K562 (cell line): ENCODE measurements around the gene OPRD1. TPM values are rescaled to one million over a fixed set of nuclear protein-coding genes. Genes with fewer than 3 reads are reported as not detected.

Experiments used
- ATAC-seq: fragments of 200-7000 bp; cut with Tn5 transposase; 3 replicates; pipeline ENCODE4 v1.9.1; 2020; ENCODE audit warnings: moderate library complexity
- BruUV-seq: library from RNA; stranded (reverse); fragments of 400-500 nt; replicated peaks from 2 replicates; lab custom pipeline; 2021; lab: Mats Ljungman, UMichigan
- CTCF ChIA-PET: fragments of 300-600 bp; formaldehyde crosslinking; extraction: SDS; loops from one replicate; lab custom pipeline; 2021; ENCODE audit warnings: low intra/inter-chr PET ratio; lab: Yijun Ruan, JAX
- POLR2A ChIA-PET: fragments of 300-600, 350-650 bp; sonication (Branson Sonifier 250); formaldehyde crosslinking; extraction: SDS; loops from one replicate; lab custom pipeline; 2021; ENCODE audit warnings: antibody characterized with exemption, inconsistent platforms; lab: Yijun Ruan, JAX
- DNase-seq, 4 experiments: peaks; one replicate each; pipeline versions ENCODE4 v3.0.0 to v3.0.0-alpha.2; 2011 to 2018; ENCODE audit warnings: low spot score in 3 of 4, mixed read lengths in 3 of 4; ENCODE audit errors: extremely low read depth in 1 of 4
- FAIRE-seq: peaks from 2 replicates; lab custom pipeline; 2011; peaks lifted over from hg19 to GRCh38; lab: Jason Lieb, UNC
- H2AFZ ChIP-seq: 2 replicates; pipeline ENCODE4 v1.6.0; 2011; ENCODE audit warnings: low read depth, low read length, control low read depth, inconsistent platforms
- H3K27ac ChIP-seq: fragments of 200-600 bp; 3 replicates; pipeline ENCODE4 v1.8.0; 2011; ENCODE audit warnings: low read depth, mild to moderate bottlenecking, control low read depth, inconsistent platforms, low read length, moderate library complexity, mixed read lengths; ENCODE audit errors: extremely low read depth
- H3K27me3 ChIP-seq, 2 experiments: fragments of 300-600 bp in 1 of 2; 2 replicates in 1 of 2; 3 replicates in 1 of 2; pipeline versions ENCODE4 v1.6.0 to v1.8.0; 2011; ENCODE audit warnings: inconsistent platforms in 2 of 2, low read length in 2 of 2, mild to moderate bottlenecking in 1 of 2, mixed read lengths in 1 of 2, moderate library complexity in 1 of 2; ENCODE audit not compliant: control insufficient read depth in 2 of 2, insufficient read depth in 2 of 2
- H3K36me3 ChIP-seq: fragments of 300-600 bp; 3 replicates; pipeline ENCODE4 v1.8.0; 2011; ENCODE audit warnings: mild to moderate bottlenecking, low read length, inconsistent platforms; ENCODE audit not compliant: control insufficient read depth, insufficient read depth
- H3K4me1 ChIP-seq, 2 experiments: fragments of 200-600 bp in 1 of 2; replicated peaks in 1 of 2; 2 replicates in 1 of 2; 3 replicates in 1 of 2; pipeline versions ENCODE4 v1.5.1 to v1.8.0; 2011; ENCODE audit warnings: inconsistent platforms in 2 of 2, low read length in 2 of 2, mild to moderate bottlenecking in 1 of 2, mixed read lengths in 1 of 2, moderate library complexity in 1 of 2; ENCODE audit not compliant: control insufficient read depth in 2 of 2, insufficient read depth in 2 of 2
- H3K4me2 ChIP-seq: 2 replicates; pipeline ENCODE4 v1.6.1; 2011; ENCODE audit warnings: low read length, control low read depth, inconsistent platforms, mixed read lengths; ENCODE audit not compliant: insufficient read depth
- H3K4me3 ChIP-seq: fragments of 200-600 bp; sonication (generic), shearing (Covaris generic); 2 replicates; pipeline ENCODE4 v1.5.1; 2016; ENCODE audit warnings: control low read depth, inconsistent platforms
- H3K79me2 ChIP-seq: fragments of 200-600 bp; 3 replicates; pipeline ENCODE4 v1.8.0; 2011; ENCODE audit warnings: low read length, inconsistent platforms; ENCODE audit not compliant: control insufficient read depth, insufficient read depth
- H3K9ac ChIP-seq, 2 experiments: 2 replicates each; pipeline versions ENCODE4 v1.6.0 to v1.6.1; 2011; ENCODE audit warnings: low read depth in 2 of 2, low read length in 2 of 2, control low read depth in 1 of 2, inconsistent platforms in 1 of 2, mild to moderate bottlenecking in 1 of 2, mixed read lengths in 1 of 2; ENCODE audit not compliant: insufficient read depth in 1 of 2
- H3K9me1 ChIP-seq: one replicate; pipeline ENCODE4 v1.6.0; 2011; ENCODE audit warnings: inconsistent platforms, mild to moderate bottlenecking, low read length, moderate library complexity; ENCODE audit not compliant: control insufficient read depth, insufficient read depth
- H3K9me3 ChIP-seq: replicated peaks from 2 replicates; pipeline ENCODE4 v1.5.1; 2011; ENCODE audit warnings: low read depth, low read length, inconsistent platforms; ENCODE audit not compliant: control insufficient read depth, insufficient read depth
- H4K20me1 ChIP-seq: replicated peaks from 2 replicates; pipeline ENCODE4 v1.6.1; 2011; ENCODE audit warnings: low read length, inconsistent platforms, mixed read lengths; ENCODE audit not compliant: control insufficient read depth, insufficient read depth
- CREM ChIP-seq: IDR thresholded peaks from 2 replicates; pipeline ENCODE4 v1.6.1; 2014; ENCODE audit warnings: antibody characterized with exemption, low read depth
- MAZ ChIP-seq, 2 experiments: fragments of 450-650 bp in 1 of 2; sonication (generic) in 1 of 2; formaldehyde crosslinking; IDR thresholded peaks in 1 of 2; conservative IDR thresholded peaks in 1 of 2; 2 replicates each; pipeline versions ENCODE4 v1.4.0 to v1.5.0; 2020; ENCODE audit warnings: mild to moderate bottlenecking in 1 of 2, missing genetic modification reagents in 1 of 2
- SIN3B ChIP-seq: fragments of 450-650 bp; IDR thresholded peaks from 2 replicates; pipeline ENCODE4 v1.6.1; 2017; ENCODE audit warnings: low read depth, mild to moderate bottlenecking, moderate library complexity
- U2AF1 ChIP-seq: fragments of 200-400 bp; formaldehyde crosslinking; optimal IDR thresholded peaks from 2 replicates; pipeline ENCODE3; 2017; ENCODE audit warnings: mild to moderate bottlenecking, low read depth, low read length, moderate library complexity
- ZC3H11A ChIP-seq: IDR thresholded peaks from 2 replicates; pipeline ENCODE4 v1.6.1; 2012; ENCODE audit warnings: low read depth, low read length, improper control_type of control experiment
- ZNF12 ChIP-seq: sonication (generic); formaldehyde crosslinking; IDR thresholded peaks from 2 replicates; pipeline ENCODE4 v1.4.0; 2020; ENCODE audit warnings: mild to moderate bottlenecking, missing genetic modification reagents
- ZNF121 ChIP-seq: sonication (generic); formaldehyde crosslinking; conservative IDR thresholded peaks from 2 replicates; pipeline ENCODE4 v1.8.0; 2022; ENCODE audit warnings: missing genetic modification reagents
- ZNF699 ChIP-seq: fragments of 250-450 bp; sonication (Bioruptor Pico); IDR thresholded peaks from 2 replicates; pipeline ENCODE4 v1.8.0; 2021; ENCODE audit warnings: mild to moderate bottlenecking, moderate library complexity; ENCODE audit not compliant: insufficient replicate concordance
- WGBS: fragments of 100-300 bp; shearing (Covaris generic); methylation state at CpG from one replicate; pipeline ENCODE4 v1.1.6; 2016; ENCODE audit warnings: low coverage, mixed read lengths; ENCODE audit not compliant: insufficient coverage; ENCODE audit errors: missing lambda C conversion rate; 5-methylcytosine and 5-hydroxymethylcytosine counted together
- in situ Hi-C: fragments of 300-500 bp; cut with MboI; formaldehyde crosslinking; loops from 4 replicates; pipeline ENCODE4 v1.15.0; 2018; ENCODE audit warnings: inconsistent platforms, mixed read lengths
- intact Hi-C: fragments of 100-400 bp; cut with micrococcal nuclease; formaldehyde crosslinking; loops from 2 replicates; pipeline ENCODE4 v1.14.2; 2022
- polyA plus RNA-seq, 8 experiments: library from polyadenylated mRNA; depleted of rRNA in 4 of 8; stranded (reverse) in 5 of 8; unstranded in 3 of 8; fragments of >200 nt; fragmentation: Nextera tagmentation in 2 of 8; fragmentation: Illumina TruSeq in 1 of 8; extraction: Ambion mirVana in 2 of 8; extraction: Trizol in 1 of 8; gene quantifications; 2 replicates each; pipeline versions ENCODE4 v1.2.1 to v1.2.3, GENCODE V29; 2011 to 2014; ENCODE audit warnings: inconsistent platforms in 1 of 8, missing spikeins in 1 of 8
- total RNA-seq, 7 experiments: library from RNA; depleted of rRNA in 6 of 7; stranded (reverse); fragments of >200 nt in 6 of 7; fragmentation: Illumina TruSeq in 2 of 7; extraction: Trizol in 2 of 7; gene quantifications; 2 replicates each; pipeline versions ENCODE4 v1.2.1 to v1.2.3, GENCODE V29; 2011 to 2021; ENCODE audit warnings: low replicate concordance in 1 of 7
- TF ChIP-seq, protein P1 (sequence below): IDR thresholded peaks from 3 replicates; pipeline ENCODE4 v1.6.1; 2011; ENCODE audit warnings: borderline replicate concordance, mild to moderate bottlenecking, moderate library complexity; ENCODE audit not compliant: insufficient read length; ENCODE audit errors: extremely low read depth

The OPRD1 gene
- total and polyA plus RNA-seq, 9 of the 15 experiments (the other 6 are each of a cell fraction or from before 2014, with no cell fraction given): under 0.01 to 0.03 (median under 0.01) TPM; not detected in 6

DNA sequence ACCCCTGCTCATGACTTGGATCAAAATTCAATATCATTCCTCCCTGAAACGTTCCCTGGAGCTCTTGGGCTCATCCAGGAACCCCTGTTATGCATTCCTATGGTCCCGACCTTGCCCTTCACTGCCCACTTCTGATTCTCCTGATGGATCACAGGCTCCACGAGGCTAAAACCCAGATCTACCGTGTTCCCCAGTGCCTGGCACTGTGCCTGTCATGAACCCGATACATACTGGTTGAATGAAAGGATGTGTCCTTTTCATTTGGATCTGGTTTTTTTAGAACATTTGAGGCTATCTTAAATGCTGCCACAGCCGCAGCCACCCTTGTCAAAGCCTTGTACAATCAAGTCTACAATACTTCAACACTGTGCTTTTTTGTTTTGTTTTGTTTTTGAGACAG, 22.2 kb upstream of the OPRD1 start:
- TF ChIP-seq SIN3B (no peak), ZNF121 (CRISPR knock-in tag) (peak; percentile 45; the same call in 1 of the 2 replicates)
- H3K9ac ChIP-seq: no peak overlapping the region
- ATAC-seq: no peak
- no peaks in the 10 kb centered on the region; a peak in 1 of 5 replicates for H3K27me3 ChIP-seq
- no peak overlapping the region for H3K4me3 ChIP-seq
- no peak overlapping the region for H3K27ac ChIP-seq
- in situ Hi-C loops (loop anchor here (5.0 to 10.0 kb wide), 4 partner anchors 77 to 395 kb away; partner anchors contain the start of gene SRSF4), intact Hi-C loops (loop anchor here (5.0 kb wide), 1 partner anchor 57 kb away; no protein-coding TSS in a partner anchor)
- H3K79me2 ChIP-seq: no peaks in the 10 kb centered on the region
- peaks cover 13 to 14% of the 10 kb centered on the region in 2 experiments for H3K4me1 ChIP-seq
- 0 out of 2 replicates have a peak overlapping the region, but pooled peaks have one; percentile 48 for H2AFZ ChIP-seq
- no peak for FAIRE-seq
- no peak overlapping the region for H3K4me2 ChIP-seq
- no peaks in the 10 kb centered on the region for H3K36me3 ChIP-seq
- 46% methylated on average over 6 of the region's 6 CpGs for whole genome bisulfite sequencing
- ChIA-PET POLR2A (interaction anchor here (1.1 kb wide), 1 partner anchor 8 kb away, joined by 4 read pairs; no protein-coding TSS in a partner anchor), CTCF (no interaction called here)
- H3K9me3 ChIP-seq: no peaks in the 10 kb centered on the region
- no peaks in the 10 kb centered on the region for H3K9me1 ChIP-seq
- BruUV-seq: no TSS peak
- no peaks in the 10 kb centered on the region for H4K20me1 ChIP-seq
- DNase-seq: no peak

- Histone ChIP-seq H3K9ac (peak overlapping the region in 1 of 2 experiments; percentile 80; a peak in 1 of 4 replicates), H4K20me1 (no peaks in the 10 kb centered on the region), H3K27ac (no peak overlapping the region), H2AFZ (peak overlapping the region; percentile 96), H3K27me3 (no peaks in the 10 kb centered on the region; a peak in 1 of 5 replicates), H3K4me2 (peak overlapping the region; percentile 49; the same call in 1 of the 2 replicates), H3K9me1 (no peaks in the 10 kb centered on the region), H3K4me3 (no peak overlapping the region), H3K9me3 (no peaks in the 10 kb centered on the region), H3K4me1 (peaks cover 10 to 11% of the 10 kb centered on the region in 2 experiments), H3K79me2 (no peaks in the 10 kb centered on the region), H3K36me3 (no peaks in the 10 kb centered on the region)
- in situ Hi-C loops (loop anchor here (10.0 kb wide), 1 partner anchor 274 kb away; no protein-coding TSS in a partner anchor), intact Hi-C loops (no loop called here)
- CTCF ChIA-PET: no interaction called here
- POLR2A ChIA-PET: interaction anchor here (0.6 to 1.1 kb wide), 5 partner anchors 9 to 389 kb away, joined by 3 to 4 read pairs (median 3); no protein-coding TSS in a partner anchor
- 23% methylated on average over 12 of the region's 12 CpGs for WGBS
- no TSS peak for BruUV-seq
- peak; percentile 73 for ATAC-seq
- peak; percentile 72 for FAIRE-seq
- DNase-seq: peak; percentile 41 to 54 (median 53)
- TF ChIP-seq U2AF1: no peak
- TF ChIP-seq ZNF12 (CRISPR knock-in tag): no peak
- TF ChIP-seq, protein P1, sequence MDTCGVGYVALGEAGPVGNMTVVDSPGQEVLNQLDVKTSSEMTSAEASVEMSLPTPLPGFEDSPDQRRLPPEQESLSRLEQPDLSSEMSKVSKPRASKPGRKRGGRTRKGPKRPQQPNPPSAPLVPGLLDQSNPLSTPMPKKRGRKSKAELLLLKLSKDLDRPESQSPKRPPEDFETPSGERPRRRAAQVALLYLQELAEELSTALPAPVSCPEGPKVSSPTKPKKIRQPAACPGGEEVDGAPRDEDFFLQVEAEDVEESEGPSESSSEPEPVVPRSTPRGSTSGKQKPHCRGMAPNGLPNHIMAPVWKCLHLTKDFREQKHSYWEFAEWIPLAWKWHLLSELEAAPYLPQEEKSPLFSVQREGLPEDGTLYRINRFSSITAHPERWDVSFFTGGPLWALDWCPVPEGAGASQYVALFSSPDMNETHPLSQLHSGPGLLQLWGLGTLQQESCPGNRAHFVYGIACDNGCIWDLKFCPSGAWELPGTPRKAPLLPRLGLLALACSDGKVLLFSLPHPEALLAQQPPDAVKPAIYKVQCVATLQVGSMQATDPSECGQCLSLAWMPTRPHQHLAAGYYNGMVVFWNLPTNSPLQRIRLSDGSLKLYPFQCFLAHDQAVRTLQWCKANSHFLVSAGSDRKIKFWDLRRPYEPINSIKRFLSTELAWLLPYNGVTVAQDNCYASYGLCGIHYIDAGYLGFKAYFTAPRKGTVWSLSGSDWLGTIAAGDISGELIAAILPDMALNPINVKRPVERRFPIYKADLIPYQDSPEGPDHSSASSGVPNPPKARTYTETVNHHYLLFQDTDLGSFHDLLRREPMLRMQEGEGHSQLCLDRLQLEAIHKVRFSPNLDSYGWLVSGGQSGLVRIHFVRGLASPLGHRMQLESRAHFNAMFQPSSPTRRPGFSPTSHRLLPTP: no peak
- 0 out of 4 replicates have a peak, but pooled peaks of 1 of the 2 experiments have one; percentile 27 for TF ChIP-seq MAZ (CRISPR knock-in tag; conservative IDR thresholded peaks at IDR 0.05 in 1 of 2, IDR thresholded peaks at IDR 0.05 in 1 of 2)
- peak; percentile 17; the same call in 1 of the 2 replicates for TF ChIP-seq CREM
- no peak for TF ChIP-seq ZNF699 (CRISPR knock-in tag)
- TF ChIP-seq ZC3H11A: no peak
Observed at GRCh38 chr1:28790377-28791035, 21.5 kb upstream of the OPRD1 start.
